GM10248 (cell line): ENCODE data around the gene CRABP2.

Experiments used
- CTCF ChIA-PET: fragments of 300-600 bp; sonication (Branson Sonifier 250); formaldehyde crosslinking; extraction: SDS; loops from one replicate; lab custom pipeline; 2021; ENCODE audit warnings: antibody characterized with exemption; lab: Yijun Ruan, JAX
- POLR2A ChIA-PET: fragments of 350-650 bp; sonication (Branson Sonifier 250); formaldehyde crosslinking; extraction: SDS; loops from one replicate; lab custom pipeline; 2020; ENCODE audit warnings: antibody characterized with exemption; lab: Yijun Ruan, JAX
- DNase-seq: peaks from one replicate; pipeline ENCODE4 v3.0.0; 2012; ENCODE audit errors: extremely low spot score
- CTCF ChIP-seq: IDR thresholded peaks from 2 replicates; pipeline ENCODE4 v1.5.1; 2012; ENCODE audit warnings: mild to moderate bottlenecking, low read depth; ENCODE audit errors: extremely low read depth, missing control alignments, control extremely low read depth

Gene CRABP2

GRCh38 chr1:156740237-156740740, 34.9 kb upstream of the CRABP2 start:
- no peak for TF ChIP-seq CTCF
- ChIA-PET POLR2A (interaction anchor here (0.7 to 1.7 kb wide), 3 partner anchors 12 to 27 kb away, joined by 4 to 15 read pairs (median 11); partner anchors contain the start of genes ISG20L2, METTL25B and PRCC), CTCF (interaction anchor here (0.9 to 5.3 kb wide), 7 partner anchors 9 to 31 kb away, joined by 3 to 64 read pairs (median 5); partner anchors contain the start of genes HDGF, ISG20L2, METTL25B and PRCC)
- no peak for DNase-seq

- no peak for DNase-seq
- POLR2A ChIA-PET, result no interaction called here
- TF ChIP-seq CTCF, result no peak
- CTCF ChIA-PET, result interaction anchor here (1.5 to 5.3 kb wide), 2 partner anchors 12 to 49 kb away, joined by 5 to 64 read pairs; partner anchors contain the start of genes ISG20L2 and METTL25B
Observed at GRCh38 chr1:156738916-156739315, 33.5 kb upstream of the CRABP2 start.

GRCh38 chr1:156738407-156738806, 33.0 kb upstream of the CRABP2 start:
- no peak for TF ChIP-seq CTCF

GRCh38 chr1:156733989-156734584, 28.7 kb upstream of the CRABP2 start:
- no peak for DNase-seq
- POLR2A ChIA-PET, result interaction anchor here (0.5 to 0.6 kb wide), 3 partner anchors 8 to 128 kb away, joined by 4 to 6 read pairs (median 5); no protein-coding TSS in a partner anchor
- no peak for TF ChIP-seq CTCF
- CTCF ChIA-PET, result interaction anchor here (0.9 to 4.6 kb wide), 3 partner anchors 8 to 28 kb away, joined by 3 to 24 read pairs (median 3); partner anchors contain the start of gene CRABP2

More at GRCh38 chr1:156738407-156738806, 33.0 kb upstream of the CRABP2 start:
- CTCF ChIA-PET, result interaction anchor here (1.5 to 5.3 kb wide), 2 partner anchors 11 to 49 kb away, joined by 5 to 64 read pairs; partner anchors contain the start of genes ISG20L2 and METTL25B
- POLR2A ChIA-PET, result no interaction called here
- no peak for DNase-seq

GRCh38 chr1:156728599-156729462, 23.4 kb upstream of the CRABP2 start, which contains the start of gene ISG20L2:
TSS of gene ISG20L2 (minus strand) at chr1:156728766. CDS start at chr1:156727652, 1,114 bp downstream.
- no peak for TF ChIP-seq CTCF
- peak; percentile 94 for DNase-seq
- ChIA-PET POLR2A (interaction anchor here (0.5 to 2.0 kb wide), 7 partner anchors 11 to 131 kb away, joined by 3 to 11 read pairs (median 4); partner anchors contain the start of gene MRPL24), CTCF (interaction anchor here (1.1 to 8.2 kb wide), 17 partner anchors 8 to 162 kb away, joined by 3 to 345 read pairs (median 54); partner anchors contain the start of genes CRABP2, HDGF, INSRR and MRPL24)
